ENCODE data around the gene DTX3L. TPM values are rescaled to one million over a fixed set of nuclear protein-coding genes. Genes with fewer than 3 reads are reported as not detected.

The DTX3L gene
- total and polyA plus RNA-seq, 8 donors: 19.2 to 75.3 (median 22.8) TPM

DNA sequence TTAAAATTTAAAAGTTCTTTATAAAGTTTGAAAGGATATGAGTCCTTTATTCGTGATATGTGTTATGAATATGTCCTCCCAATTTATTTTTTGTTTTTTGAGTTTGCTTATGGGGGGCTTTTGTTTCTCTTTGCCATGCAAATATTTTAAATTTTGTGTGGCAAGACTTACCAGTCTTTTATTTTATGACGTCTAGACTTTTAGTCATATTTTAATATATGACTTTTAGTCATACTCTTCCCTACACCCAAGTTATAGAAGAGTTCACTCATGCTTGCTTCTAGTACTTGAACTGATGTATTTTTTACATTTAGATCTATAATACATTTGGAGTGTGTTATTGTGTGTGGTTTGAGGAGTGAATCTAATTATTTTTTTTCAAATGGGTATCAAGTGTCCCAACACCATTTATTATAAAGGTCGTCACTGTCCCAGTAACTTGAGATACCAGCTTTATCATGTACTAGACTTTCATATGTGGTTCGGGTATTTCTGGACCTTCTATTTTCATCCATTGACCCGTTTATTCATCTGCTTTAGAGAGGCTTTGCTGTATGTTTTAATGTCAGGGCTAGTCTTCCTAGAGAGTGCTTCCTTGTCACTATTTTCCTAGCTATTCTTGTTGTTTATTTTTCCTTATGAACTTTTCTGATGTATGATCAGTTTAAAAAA, 14.1 kb downstream of the DTX3L start:
- Histone ChIP-seq H3K27me3 (peaks cover 0 to 6% of the 10 kb centered on the region in 2 donors), H3K36me3 (peaks cover 0 to 16% of the 10 kb centered on the region in 2 donors), H3K4me3 (peak overlapping the region; percentile 32 to 50), H3K9me3 (peaks cover 4 to 16% of the 10 kb centered on the region in 2 donors), H3K4me1 (peaks cover 3 to 22% of the 10 kb centered on the region in 2 donors), H3K27ac (peak overlapping the region in 1 of 2 donors; percentile 72)
- ATAC-seq (no peak), DNase-seq (no peak)
- intact Hi-C loops (cut with DNase I): no loop called here
- TF ChIP-seq, protein P1, sequence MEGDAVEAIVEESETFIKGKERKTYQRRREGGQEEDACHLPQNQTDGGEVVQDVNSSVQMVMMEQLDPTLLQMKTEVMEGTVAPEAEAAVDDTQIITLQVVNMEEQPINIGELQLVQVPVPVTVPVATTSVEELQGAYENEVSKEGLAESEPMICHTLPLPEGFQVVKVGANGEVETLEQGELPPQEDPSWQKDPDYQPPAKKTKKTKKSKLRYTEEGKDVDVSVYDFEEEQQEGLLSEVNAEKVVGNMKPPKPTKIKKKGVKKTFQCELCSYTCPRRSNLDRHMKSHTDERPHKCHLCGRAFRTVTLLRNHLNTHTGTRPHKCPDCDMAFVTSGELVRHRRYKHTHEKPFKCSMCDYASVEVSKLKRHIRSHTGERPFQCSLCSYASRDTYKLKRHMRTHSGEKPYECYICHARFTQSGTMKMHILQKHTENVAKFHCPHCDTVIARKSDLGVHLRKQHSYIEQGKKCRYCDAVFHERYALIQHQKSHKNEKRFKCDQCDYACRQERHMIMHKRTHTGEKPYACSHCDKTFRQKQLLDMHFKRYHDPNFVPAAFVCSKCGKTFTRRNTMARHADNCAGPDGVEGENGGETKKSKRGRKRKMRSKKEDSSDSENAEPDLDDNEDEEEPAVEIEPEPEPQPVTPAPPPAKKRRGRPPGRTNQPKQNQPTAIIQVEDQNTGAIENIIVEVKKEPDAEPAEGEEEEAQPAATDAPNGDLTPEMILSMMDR (IDR thresholded peaks at IDR 0.05): no peak

DNA sequence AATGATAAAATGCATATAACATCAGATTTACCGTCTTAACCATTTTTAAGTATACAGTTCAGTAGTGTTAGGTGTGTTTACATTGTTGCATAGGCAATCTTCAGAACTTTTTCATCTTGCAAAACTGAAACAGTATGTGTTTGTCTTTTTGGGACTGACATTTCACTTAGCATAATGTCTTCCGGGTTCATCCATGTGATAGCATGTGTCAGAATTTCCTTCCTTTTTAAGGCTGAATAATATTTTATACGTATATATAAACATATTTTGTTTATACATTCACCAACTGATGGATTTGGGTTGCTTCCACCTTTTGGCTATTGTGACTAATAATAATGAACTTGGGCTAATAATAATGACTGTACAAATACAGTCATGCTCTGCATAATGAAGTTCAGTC, 16.3 kb downstream of the DTX3L start:
- no peak overlapping the region for H3K27ac ChIP-seq
- H3K4me3 ChIP-seq: no peak overlapping the region
- DNase-seq (no peak), ATAC-seq (no peak)
- H3K27me3 ChIP-seq: peaks cover 0 to 6% of the 10 kb centered on the region in 2 donors
- intact Hi-C loops (cut with DNase I): no loop called here
- TF ChIP-seq, protein P1 (IDR thresholded peaks at IDR 0.05): no peak
- peaks cover 0 to 17% of the 10 kb centered on the region in 2 donors for H3K4me1 ChIP-seq
- no peaks in the 10 kb centered on the region for H3K36me3 ChIP-seq
- H3K9me3 ChIP-seq: peaks cover 4 to 20% of the 10 kb centered on the region in 2 donors

DNA sequence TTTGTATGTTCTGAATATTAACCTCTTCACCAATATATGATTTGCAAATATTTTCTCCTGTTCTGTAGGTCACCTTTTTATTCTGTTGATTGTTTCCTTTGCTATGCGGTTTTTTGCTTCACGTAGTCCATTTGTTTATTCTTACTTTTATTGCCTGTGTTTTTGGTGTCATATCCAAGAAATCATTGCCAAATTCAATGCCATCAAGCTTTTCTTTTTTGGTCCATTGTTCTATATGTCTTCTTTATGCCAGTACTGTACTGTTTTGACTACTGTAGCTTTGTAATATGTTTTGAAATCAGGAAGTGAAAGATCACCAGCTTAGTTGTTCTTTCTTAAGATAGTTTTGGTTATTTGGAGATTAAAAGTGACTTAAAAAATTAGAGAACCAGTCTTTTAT, 17.5 kb downstream of the DTX3L start:
- Histone ChIP-seq H3K9me3 (peaks cover 4 to 20% of the 10 kb centered on the region in 2 donors), H3K36me3 (no peaks in the 10 kb centered on the region), H3K4me1 (peaks cover 0 to 17% of the 10 kb centered on the region in 2 donors), H3K4me3 (no peak overlapping the region), H3K27ac (no peak overlapping the region), H3K27me3 (peaks cover 0 to 6% of the 10 kb centered on the region in 2 donors)
- DNase-seq (no peak), ATAC-seq (no peak)
- TF ChIP-seq, protein P1 (IDR thresholded peaks at IDR 0.05): no peak
- intact Hi-C loops (cut with DNase I): no loop called here

DNA sequence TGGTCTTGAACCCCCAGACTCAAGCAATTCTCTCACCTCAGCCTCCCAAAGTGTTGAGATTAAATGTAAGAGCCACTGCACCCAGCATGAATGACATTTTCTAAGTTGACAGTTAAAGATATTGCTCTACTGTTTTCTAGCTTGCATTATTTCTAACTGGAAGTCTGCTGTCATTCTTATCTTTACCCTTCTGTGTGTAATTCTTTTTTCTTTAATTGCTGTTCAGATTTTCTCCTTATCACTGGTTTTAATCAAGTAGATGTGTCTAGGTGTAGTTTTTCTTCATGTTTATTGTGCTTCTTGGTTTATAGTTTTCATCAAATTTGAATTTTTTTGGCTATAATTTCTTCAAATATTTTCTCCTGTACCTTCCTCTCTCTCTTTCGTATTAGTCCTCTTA, 18.3 kb downstream of the DTX3L start:
- intact Hi-C loops (cut with DNase I): no loop called here
- H3K4me3 ChIP-seq: no peak overlapping the region
- TF ChIP-seq, protein P1 (IDR thresholded peaks at IDR 0.05): no peak
- peaks cover 4 to 20% of the 10 kb centered on the region in 2 donors for H3K9me3 ChIP-seq
- H3K27ac ChIP-seq: no peak overlapping the region
- peaks cover 0 to 4% of the 10 kb centered on the region in 2 donors for H3K27me3 ChIP-seq
- peaks cover 0 to 12% of the 10 kb centered on the region in 2 donors for H3K4me1 ChIP-seq
- DNase-seq (no peak), ATAC-seq (no peak)
- no peaks in the 10 kb centered on the region for H3K36me3 ChIP-seq

DNA sequence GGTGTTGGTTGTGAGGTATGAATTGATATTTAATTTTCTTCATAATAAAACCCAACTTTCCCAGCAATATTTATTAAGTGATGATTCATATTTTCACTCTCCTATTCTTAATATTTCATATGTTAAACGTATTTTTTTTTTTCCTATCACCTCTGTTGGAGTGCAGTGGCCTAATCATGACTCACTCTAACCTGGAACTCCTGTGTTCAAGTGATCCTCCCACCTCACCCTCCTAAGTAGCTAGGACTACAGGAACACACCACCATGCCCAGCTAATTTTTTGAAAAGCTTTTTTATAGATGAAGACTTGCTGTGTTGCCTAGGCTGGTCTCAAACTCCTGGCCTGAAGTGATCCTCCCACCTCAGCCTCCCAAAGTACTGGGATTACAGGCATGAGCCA, 22.0 kb downstream of the DTX3L start:
- no peak for DNase-seq

More for the DNA sequence above, 22.0 kb downstream of the DTX3L start:
- Histone ChIP-seq H3K4me1 (no peaks in the 10 kb centered on the region), H3K4me3 (no peak overlapping the region), H3K27me3 (no peaks in the 10 kb centered on the region), H3K27ac (no peak overlapping the region), H3K9me3 (peaks cover 4 to 20% of the 10 kb centered on the region in 2 donors), H3K36me3 (no peaks in the 10 kb centered on the region)
- ATAC-seq: peak; percentile 25
- intact Hi-C loops (cut with DNase I): no loop called here
- TF ChIP-seq, protein P1 (IDR thresholded peaks at IDR 0.05): no peak

Measured in left lung (tissue), 10 donors.